GM12874 (cell line): ENCODE measurements around the gene MVB12B.

Experiments
- CTCF ChIP-seq: IDR thresholded peaks from 2 replicates; pipeline ENCODE4 v1.5.1; 2011; ENCODE audit warnings: low read depth, mild to moderate bottlenecking, control low read depth, low read length, moderate library complexity; ENCODE audit not compliant: insufficient read depth

The MVB12B gene

GRCh38 chr9:126483468-126484073, 156.9 kb downstream of the MVB12B start:
- no peak for TF ChIP-seq CTCF

GRCh38 chr9:126485662-126486061, 159.0 kb downstream of the MVB12B start:
- no peak for TF ChIP-seq CTCF

- TF ChIP-seq CTCF, result no peak
Observed at GRCh38 chr9:126486276-126486675, 159.6 kb downstream of the MVB12B start.

DNA sequence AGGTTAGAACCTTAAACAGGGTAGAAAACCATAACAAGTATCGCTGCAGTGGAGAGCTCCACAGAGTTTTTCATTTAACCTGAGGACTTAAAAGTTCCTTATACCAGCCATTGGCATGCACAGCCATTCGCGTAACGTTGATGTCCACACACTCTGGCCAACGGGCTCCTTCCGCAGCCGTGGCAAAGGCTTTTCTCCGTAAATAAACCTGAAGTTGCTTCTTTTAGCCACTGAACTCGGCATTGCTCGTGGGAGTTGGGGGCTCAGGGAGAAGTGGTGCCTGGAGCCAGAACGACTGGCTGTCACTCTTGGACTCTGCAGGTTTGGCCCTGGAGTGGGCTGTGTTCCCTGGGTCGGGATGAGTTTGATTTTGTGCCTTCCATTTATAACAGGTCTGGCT, 161.2 kb downstream of the MVB12B start:
- TF ChIP-seq CTCF, result no peak

- TF ChIP-seq CTCF, result no peak
Observed at GRCh38 chr9:126488310-126488709, 161.7 kb downstream of the MVB12B start.

DNA sequence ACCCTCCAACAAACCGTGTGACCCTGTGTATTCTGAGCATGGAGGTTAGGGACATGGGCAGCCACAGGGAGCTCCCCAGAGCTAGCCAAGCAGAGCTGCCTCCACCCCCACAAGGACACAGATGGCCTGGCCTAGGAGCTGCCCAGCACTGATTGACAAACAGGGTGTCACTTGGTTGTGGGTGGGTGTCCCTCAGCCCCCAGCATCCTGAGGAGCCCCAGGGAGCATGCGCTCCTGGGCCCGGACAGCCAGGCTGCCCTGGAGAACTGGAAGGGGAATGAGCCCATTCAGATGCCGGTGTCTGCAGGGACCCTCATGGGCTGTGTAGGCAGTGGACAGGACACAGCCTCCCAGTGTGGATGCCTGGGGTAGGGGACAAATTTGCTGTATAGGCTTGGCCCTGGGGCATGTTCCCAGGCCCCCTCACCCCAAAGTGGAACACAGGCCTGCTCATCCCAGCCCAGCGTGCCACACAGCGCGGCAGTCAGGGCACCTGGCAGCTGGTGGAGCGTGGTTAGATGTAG, 162.3 kb downstream of the MVB12B start:
- TF ChIP-seq CTCF, result no peak

- no peak for TF ChIP-seq CTCF
Observed at GRCh38 chr9:126489581-126490213, 163.1 kb downstream of the MVB12B start.
